GM13977 (cell line): ENCODE data around the gene DST.

Source experiments
- DNase-seq: peaks from one replicate; pipeline ENCODE4 v3.0.0; 2012; ENCODE audit warnings: low spot score
- CTCF ChIP-seq: IDR thresholded peaks from 2 replicates; pipeline ENCODE4 v1.5.1; 2012; ENCODE audit warnings: mild to moderate bottlenecking, control low read depth; ENCODE audit not compliant: insufficient read depth; ENCODE audit errors: extremely low read depth, missing control alignments
- in situ Hi-C: fragments of 300-500 bp; cut with MboI; formaldehyde crosslinking; loops from one replicate; pipeline ENCODE4 v1.12.0; 2022; ENCODE audit warnings: low sequenced_read_pairs, low pct_unique_long_range_greater_than_20kb, mixed read lengths, inconsistent platforms; ENCODE audit not compliant: unreplicated experiment

The DST gene

GRCh38 chr6:56620229-56620868 lies 22.3 kb downstream of the DST start:
- in situ Hi-C loops: loop anchor here (25.0 kb wide), 1 partner anchor 692 kb away; the partner anchor contains the start of gene PRIM2
- DNase-seq: no peak
- no peak for TF ChIP-seq CTCF

DNA sequence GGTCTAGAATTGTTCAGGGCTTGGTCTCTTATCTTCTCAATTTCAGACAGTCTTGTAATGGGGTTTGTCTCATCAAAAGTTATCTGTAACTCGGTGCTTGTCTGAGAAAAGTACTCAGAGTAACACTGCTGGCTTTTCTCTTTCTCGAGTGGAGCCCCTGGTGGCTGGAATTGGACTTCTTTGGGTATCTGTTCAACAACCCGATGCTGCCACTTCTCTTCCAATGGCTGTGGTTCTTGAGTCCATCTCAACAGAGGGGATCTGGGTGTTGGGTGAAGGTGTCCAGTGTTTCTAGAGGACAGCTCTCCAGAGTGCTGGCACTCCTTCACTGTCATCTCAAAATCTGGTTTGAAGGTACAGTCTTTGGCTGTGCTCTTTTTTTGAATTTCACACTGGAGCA lies 24.6 kb downstream of the DST start:
- in situ Hi-C loops: loop anchor here (25.0 kb wide), 1 partner anchor 694 kb away; the partner anchor contains the start of gene PRIM2
- TF ChIP-seq CTCF: no peak
- no peak for DNase-seq

DNA sequence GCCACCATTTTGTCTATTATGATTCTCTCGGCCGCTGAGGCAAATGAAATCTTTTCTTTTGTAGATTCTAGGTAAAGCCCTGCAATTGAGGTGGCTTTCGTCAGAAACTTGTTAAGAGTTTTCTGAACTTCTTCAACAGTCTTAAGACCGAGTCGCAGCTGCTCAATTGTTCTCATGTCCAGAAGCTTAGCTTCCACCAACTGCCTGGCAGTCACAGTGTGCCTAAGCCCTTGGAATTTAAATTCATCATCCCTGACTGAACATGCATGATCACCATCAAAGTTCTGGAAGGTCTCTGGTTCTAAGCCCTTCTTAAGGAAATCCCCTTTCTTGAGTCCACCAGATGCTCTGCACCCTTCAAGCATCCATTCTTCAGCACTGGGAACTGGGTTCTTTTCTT lies 25.7 kb downstream of the DST start:
- in situ Hi-C loops: loop anchor here (25.0 kb wide), 1 partner anchor 695 kb away; the partner anchor contains the start of gene PRIM2
- DNase-seq: no peak
- TF ChIP-seq CTCF: no peak

DNA sequence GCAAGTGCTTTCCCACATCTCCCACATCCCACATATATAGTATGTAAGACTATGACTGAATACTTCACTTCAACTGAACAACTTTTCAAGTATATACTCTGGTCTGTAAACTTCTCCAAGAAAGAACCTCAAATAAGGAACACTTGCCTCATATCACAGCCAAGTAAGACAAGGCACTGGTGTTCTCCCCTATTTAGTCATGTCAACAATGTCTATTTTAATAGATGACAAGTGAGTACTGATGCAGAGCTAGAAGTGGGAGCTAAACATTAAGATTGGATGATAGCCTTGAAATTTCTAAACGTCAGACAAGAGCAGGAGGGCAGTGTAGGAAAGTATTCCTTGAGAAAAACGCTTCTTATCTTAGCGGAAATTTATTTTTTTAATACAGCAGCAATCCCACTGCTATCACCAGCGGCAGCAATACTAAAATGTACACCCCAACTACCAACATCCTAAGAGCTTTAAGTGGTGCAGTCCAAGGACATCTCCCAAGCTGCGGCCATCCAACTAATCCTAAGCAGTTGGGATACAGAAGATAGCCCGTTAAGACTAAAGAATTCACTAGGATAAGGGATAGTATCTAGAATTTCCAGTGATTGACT lies 29.3 kb downstream of the DST start:
- in situ Hi-C loops: loop anchor here (25.0 kb wide), 1 partner anchor 699 kb away; the partner anchor contains the start of gene PRIM2
- TF ChIP-seq CTCF: no peak
- DNase-seq: no peak

GRCh38 chr6:56608332-56608731 lies 34.4 kb downstream of the DST start:
- TF ChIP-seq CTCF: no peak
- no peak for DNase-seq
- in situ Hi-C loops: loop anchor here (25.0 kb wide), 1 partner anchor 704 kb away; the partner anchor contains the start of gene PRIM2

- DNase-seq: no peak
- in situ Hi-C loops: loop anchor here (25.0 kb wide), 1 partner anchor 705 kb away; the partner anchor contains the start of gene PRIM2
- no peak for TF ChIP-seq CTCF
Measured at GRCh38 chr6:56607111-56607752, 35.5 kb downstream of the DST start.
